Mononuclear cell (primary cell): ENCODE data around the gene ZNF738. TPM values are rescaled to one million over a fixed set of nuclear protein-coding genes. Genes with fewer than 3 reads are reported as not detected.
A peak's percentile ranks its signal among the peaks of the same experiment; 100 is the strongest.

Source experiments
- H3K27me3 ChIP-seq: 2 replicates; pipeline ENCODE4 v1.6.0; 2011; ENCODE audit warnings: low read length, control low read depth; ENCODE audit not compliant: insufficient read depth
- H3K4me1 ChIP-seq: 2 replicates; pipeline ENCODE4 v1.5.1; 2011; ENCODE audit warnings: mild to moderate bottlenecking, low read length, control low read depth; ENCODE audit not compliant: insufficient read depth
- H3K4me3 ChIP-seq: 2 replicates; pipeline ENCODE4 v1.5.1; 2011; ENCODE audit warnings: mild to moderate bottlenecking, low read length, moderate library complexity
- H3K9me3 ChIP-seq: 2 replicates; pipeline ENCODE4 v1.5.1; 2011; ENCODE audit warnings: low read depth, mild to moderate bottlenecking, control low read depth, low read length
- total RNA-seq: library from RNA; depleted of rRNA; stranded (reverse); fragments of >200 nt; gene quantifications from one replicate; pipeline ENCODE4 v1.2.3, GENCODE V29; 2012

ZNF738 gene
- total RNA-seq, 1 donor: 4.2 TPM

DNA sequence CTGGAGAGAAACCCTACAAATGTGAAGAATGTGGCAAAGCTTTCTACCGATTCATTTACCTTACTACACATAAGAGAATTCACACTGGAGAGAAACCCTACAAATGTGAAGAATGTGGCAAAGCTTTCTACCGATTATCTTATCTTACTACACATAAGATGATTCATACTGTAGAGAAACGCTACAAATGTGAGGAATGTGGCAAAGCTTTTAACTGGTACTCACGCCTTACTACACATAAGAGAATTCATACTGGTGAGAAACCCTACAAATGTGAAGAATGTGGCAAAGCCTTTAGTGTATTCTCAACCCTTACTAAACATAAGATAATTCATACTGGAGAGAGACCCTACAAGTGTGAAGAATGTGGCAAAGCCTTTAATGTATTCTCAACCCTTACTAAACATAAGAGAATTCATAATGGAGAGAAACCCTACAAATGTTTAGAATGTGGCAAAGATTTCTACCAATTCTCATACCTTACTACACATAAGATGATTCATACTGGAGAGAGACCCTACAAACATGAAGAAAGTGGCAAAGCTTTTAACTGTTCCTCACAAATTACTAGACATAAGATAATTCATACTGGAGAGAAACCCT lies 25.3 kb downstream of the ZNF738 start:
- Histone ChIP-seq H3K27me3 (no peaks in the 10 kb centered on the region), H3K9me3 (peaks cover 89% of the 10 kb centered on the region), H3K4me3 (no peak overlapping the region), H3K4me1 (no peaks in the 10 kb centered on the region)

DNA sequence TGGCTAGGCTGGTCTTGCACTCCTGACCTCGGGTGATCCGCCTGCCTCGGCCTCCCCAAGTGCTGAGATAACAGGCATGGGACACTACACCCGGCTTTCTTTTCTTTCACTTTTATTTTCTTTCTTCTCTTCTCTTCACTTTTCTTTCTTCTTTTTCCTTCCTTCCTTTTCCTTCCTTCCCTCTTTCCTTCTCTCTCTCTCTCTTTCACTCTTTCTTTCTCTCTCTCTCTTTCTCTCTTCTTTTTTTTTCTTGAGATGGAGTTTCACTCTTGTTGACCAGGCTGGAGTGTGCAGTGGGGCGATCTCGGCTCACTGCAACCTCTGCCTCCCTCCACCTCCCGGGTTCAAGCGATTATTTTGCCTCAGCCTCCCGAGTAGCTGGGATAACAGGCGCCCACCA lies 37.3 kb downstream of the ZNF738 start:
- no peak overlapping the region for H3K4me3 ChIP-seq
- H3K4me1 ChIP-seq: peaks cover 14% of the 10 kb centered on the region
- H3K27me3 ChIP-seq: no peaks in the 10 kb centered on the region
- peaks cover 16% of the 10 kb centered on the region for H3K9me3 ChIP-seq

GRCh38 chr19:21396893-21397572 lies 38.2 kb downstream of the ZNF738 start, which contains the start of gene ZNF493:
ZNF493 (plus strand) TSS chr19:21397133; CDS start chr19:21397238, 105 bp downstream.
- H3K27me3 ChIP-seq: no peaks in the 10 kb centered on the region
- peaks cover 14% of the 10 kb centered on the region for H3K4me1 ChIP-seq
- H3K4me3 ChIP-seq: peak within 1 kb of the TSS; percentile 68
- peaks cover 8% of the 10 kb centered on the region for H3K9me3 ChIP-seq

- Histone ChIP-seq H3K27me3 (no peaks in the 10 kb centered on the region), H3K4me3 (no peak overlapping the region), H3K9me3 (peaks cover 22% of the 10 kb centered on the region), H3K4me1 (peaks cover 14% of the 10 kb centered on the region)
Observed at GRCh38 chr19:21398851-21399250, 40.1 kb downstream of the ZNF738 start.

DNA sequence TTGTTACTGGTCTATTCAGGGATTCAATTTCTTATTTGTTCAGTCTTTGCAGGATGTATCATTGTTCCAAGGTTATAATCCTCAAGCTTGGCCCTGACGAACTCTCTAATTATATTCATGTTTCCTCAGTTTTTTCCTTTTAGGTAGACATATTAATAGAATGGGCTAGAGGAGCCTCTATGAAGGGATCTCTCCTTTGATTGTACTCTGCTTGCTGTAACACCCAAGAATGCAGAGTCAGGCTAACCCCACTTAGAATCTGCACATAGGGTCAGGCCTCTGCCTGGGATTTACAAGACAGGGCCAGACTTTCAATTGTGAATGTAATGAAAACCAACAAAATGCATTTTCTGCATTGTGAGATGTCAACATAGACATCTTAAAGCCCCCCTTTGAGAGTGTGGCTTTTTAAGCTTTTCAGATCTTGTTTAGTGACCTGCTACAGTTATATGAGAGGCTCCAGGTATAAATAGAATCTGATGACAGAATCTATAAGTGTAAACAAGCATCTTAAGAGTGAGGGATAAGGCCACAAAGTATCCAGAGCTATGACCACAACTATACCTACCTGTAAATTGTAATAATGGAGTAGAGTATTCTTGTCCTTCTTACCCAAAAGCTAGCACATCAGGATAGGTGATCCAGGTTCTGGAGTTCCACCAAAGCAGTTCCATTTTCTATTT lies 43.6 kb downstream of the ZNF738 start:
- H3K4me3 ChIP-seq: no peak overlapping the region
- H3K27me3 ChIP-seq: no peaks in the 10 kb centered on the region
- H3K9me3 ChIP-seq: peaks cover 34% of the 10 kb centered on the region
- peaks cover 12% of the 10 kb centered on the region for H3K4me1 ChIP-seq

DNA sequence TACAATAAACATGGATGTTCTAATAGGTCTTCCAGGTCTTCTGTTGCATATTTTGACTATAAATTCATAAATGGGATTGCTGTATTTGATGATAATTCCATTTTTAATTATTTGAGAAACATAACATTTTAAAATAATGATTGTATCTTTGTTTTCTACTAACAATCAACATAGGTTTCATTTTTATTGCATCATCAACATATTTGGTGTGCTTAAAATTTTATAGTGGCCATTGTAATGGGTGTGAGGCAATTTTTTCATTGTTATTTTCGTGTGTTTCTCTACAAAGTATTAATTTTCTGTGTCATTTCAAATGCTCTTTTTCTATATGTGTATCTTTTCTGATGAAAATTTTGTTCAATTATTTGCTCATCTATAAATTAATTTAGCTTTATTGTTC lies 51.4 kb downstream of the ZNF738 start:
- no peaks in the 10 kb centered on the region for H3K27me3 ChIP-seq
- peaks cover 18% of the 10 kb centered on the region for H3K9me3 ChIP-seq
- H3K4me1 ChIP-seq: no peaks in the 10 kb centered on the region
- no peak overlapping the region for H3K4me3 ChIP-seq

GRCh38 chr19:21422244-21422643 lies 63.4 kb downstream of the ZNF738 start:
- no peak overlapping the region for H3K4me3 ChIP-seq
- no peaks in the 10 kb centered on the region for H3K27me3 ChIP-seq
- peaks cover 81% of the 10 kb centered on the region for H3K9me3 ChIP-seq
- H3K4me1 ChIP-seq: no peaks in the 10 kb centered on the region

GRCh38 chr19:21423057-21424041 lies 64.5 kb downstream of the ZNF738 start:
- no peak overlapping the region for H3K4me3 ChIP-seq
- H3K4me1 ChIP-seq: no peaks in the 10 kb centered on the region
- H3K9me3 ChIP-seq: peaks cover 88% of the 10 kb centered on the region
- H3K27me3 ChIP-seq: no peaks in the 10 kb centered on the region

Other genes with a start within 250 kb of the ZNF738 start
- gene ZNF431, start 217.0 kb upstream of the ZNF738 start, total RNA-seq: 23.6 TPM
- 33.4 TPM for gene ZNF708, start 29.6 kb upstream of the ZNF738 start, total RNA-seq
- gene ZNF493, start 38.1 kb downstream of the ZNF738 start, total RNA-seq: 71.2 TPM
- 8.4 TPM for gene ZNF429, start 146.6 kb downstream of the ZNF738 start, total RNA-seq